Endothelial cell of umbilical vein (primary cell): ENCODE data around the gene MN1. TPM values are rescaled to one million over a fixed set of nuclear protein-coding genes. Genes with fewer than 3 reads are reported as not detected.

Experiments used
- BruUV-seq: library from RNA; stranded (reverse); fragments of 400-500 nt; replicated peaks from 2 replicates; lab custom pipeline; 2021; lab: Mats Ljungman, UMichigan
- CTCF ChIA-PET: fragments of 300-600, 350-600 bp; sonication (Branson Sonifier 250); formaldehyde crosslinking; loops from one replicate; lab custom pipeline; 2021; ENCODE audit warnings: antibody characterized with exemption, inconsistent platforms; lab: Charles Lee
- POLR2A ChIA-PET: fragments of 300-600, 350-600 bp; sonication (Branson Sonifier 250); formaldehyde crosslinking; loops from one replicate; lab custom pipeline; 2021; ENCODE audit warnings: antibody characterized with exemption, inconsistent platforms; lab: Charles Lee
- DNase-seq: peaks from one replicate; pipeline ENCODE4 v3.0.0-alpha.2; 2011; ENCODE audit warnings: low read depth, low spot score
- FAIRE-seq: peaks from 2 replicates; lab custom pipeline; 2011; peaks lifted over from hg19 to GRCh38; lab: Jason Lieb, UNC
- H2AFZ ChIP-seq: 2 replicates; pipeline ENCODE4 v1.6.0; 2012; ENCODE audit warnings: low read depth, low read length, control low read depth, inconsistent platforms
- H3K27ac ChIP-seq: 2 replicates; pipeline ENCODE4 v1.5.1; 2011; ENCODE audit warnings: low read depth, mild to moderate bottlenecking, control low read depth, low read length, moderate library complexity; ENCODE audit not compliant: insufficient read depth
- H3K27me3 ChIP-seq, 2 experiments: 2 replicates each; pipeline versions ENCODE4 v1.6.0 to v1.6.1; 2011; ENCODE audit warnings: low read length in 2 of 2, mixed read lengths in 1 of 2; ENCODE audit not compliant: control insufficient read depth in 2 of 2, insufficient read depth in 2 of 2
- H3K36me3 ChIP-seq, 2 experiments: 2 replicates in 1 of 2; 3 replicates in 1 of 2; pipeline ENCODE4 v1.5.1; 2011; ENCODE audit warnings: low read length in 2 of 2, mild to moderate bottlenecking in 1 of 2, moderate library complexity in 1 of 2; ENCODE audit not compliant: control insufficient read depth in 2 of 2, insufficient read depth in 2 of 2; ENCODE audit errors: extremely low read depth in 1 of 2
- H3K4me1 ChIP-seq: 3 replicates; pipeline ENCODE4 v1.5.1; 2011; ENCODE audit warnings: mild to moderate bottlenecking, low read length; ENCODE audit not compliant: control insufficient read depth, insufficient read depth; ENCODE audit errors: extremely low read depth
- H3K4me2 ChIP-seq: 2 replicates; pipeline ENCODE4 v1.6.1; 2011; ENCODE audit warnings: low read length, control low read depth, mixed read lengths; ENCODE audit not compliant: insufficient read depth
- H3K4me3 ChIP-seq, 3 experiments: fragments of 200-600 bp in 1 of 3; sonication (generic), shearing (Covaris generic) in 1 of 3; replicated peaks in 1 of 3; 2 replicates each; pipeline ENCODE4 v1.5.1; 2011 to 2016; ENCODE audit warnings: control low read depth in 3 of 3, low read length in 3 of 3, mild to moderate bottlenecking in 2 of 3, inconsistent platforms in 1 of 3, low read depth in 1 of 3, moderate library complexity in 1 of 3; ENCODE audit not compliant: insufficient read depth in 1 of 3
- H3K79me2 ChIP-seq: 2 replicates; pipeline ENCODE4 v1.6.0; 2012; ENCODE audit warnings: low read length, inconsistent platforms; ENCODE audit not compliant: control insufficient read depth, insufficient read depth
- H3K9ac ChIP-seq: replicated peaks from 2 replicates; pipeline ENCODE3; 2011; ENCODE audit warnings: low read length, control low read depth; ENCODE audit not compliant: insufficient read depth; ENCODE audit errors: extremely low read depth
- H3K9me1 ChIP-seq: replicated peaks from 3 replicates; pipeline ENCODE4 v1.6.0; 2011; ENCODE audit warnings: mild to moderate bottlenecking, low read length; ENCODE audit not compliant: control insufficient read depth, insufficient read depth; ENCODE audit errors: extremely low read depth
- H3K9me3 ChIP-seq: replicated peaks from 2 replicates; pipeline ENCODE4 v1.5.1; 2012; ENCODE audit warnings: low read length, inconsistent platforms; ENCODE audit not compliant: control insufficient read depth, insufficient read depth
- H4K20me1 ChIP-seq: replicated peaks from 2 replicates; pipeline ENCODE3; 2011; ENCODE audit warnings: mild to moderate bottlenecking, low read length; ENCODE audit not compliant: control insufficient read depth, insufficient read depth; ENCODE audit errors: extremely low read depth
- CTCF ChIP-seq, 2 donors: IDR thresholded peaks; 1 replicate in 1 of 2; 2 replicates in 1 of 2; pipeline ENCODE4 v1.5.1; 2011; ENCODE audit warnings: low read length in 2 of 2, mild to moderate bottlenecking in 2 of 2, moderate library complexity in 2 of 2, control low read depth in 1 of 2, inconsistent platforms in 1 of 2, low read depth in 1 of 2; ENCODE audit not compliant: insufficient read depth in 1 of 2; ENCODE audit errors: extremely low read depth in 1 of 2
- EZH2 ChIP-seq: IDR thresholded peaks from 2 replicates; pipeline ENCODE4 v1.6.1; 2012; ENCODE audit warnings: borderline replicate concordance, low read depth, mild to moderate bottlenecking, moderate library complexity, low read length, inconsistent platforms; ENCODE audit not compliant: severe bottlenecking
- FOS ChIP-seq: IDR thresholded peaks from 2 replicates; pipeline ENCODE4 v1.6.1; 2011; ENCODE audit warnings: mild to moderate bottlenecking, low read length, moderate library complexity, borderline replicate concordance; ENCODE audit not compliant: insufficient read depth
- GATA2 ChIP-seq: IDR thresholded peaks from 2 replicates; pipeline ENCODE4 v1.7.0; 2011; ENCODE audit warnings: low read depth, mild to moderate bottlenecking, moderate library complexity, mixed read lengths, low read length; ENCODE audit not compliant: insufficient read length, insufficient read depth
- JUN ChIP-seq: IDR thresholded peaks from 2 replicates; pipeline ENCODE4 v1.6.1; 2011; ENCODE audit warnings: borderline replicate concordance, low read depth; ENCODE audit not compliant: insufficient read length, insufficient read depth
- MYC ChIP-seq: IDR thresholded peaks from one replicate; pipeline ENCODE4 v1.6.1; 2011; ENCODE audit warnings: mild to moderate bottlenecking, low read depth, low read length
- POLR2A ChIP-seq: IDR thresholded peaks from 2 replicates; pipeline ENCODE4 v1.6.1; 2012; ENCODE audit warnings: low read depth, mild to moderate bottlenecking, control low read depth, low read length
- POLR2AphosphoS5 ChIP-seq: IDR thresholded peaks from 2 replicates; pipeline ENCODE4 v1.6.1; 2012; ENCODE audit warnings: low read depth, mild to moderate bottlenecking, control low read depth, low read length, moderate library complexity; ENCODE audit not compliant: insufficient read depth
- dilution Hi-C: fragments of 300-500 bp; cut with MboI; formaldehyde crosslinking; loops from one replicate; pipeline ENCODE4 v1.15.0; 2019; ENCODE audit warnings: low sequenced_read_pairs; ENCODE audit not compliant: extremely low pct_ligation_motif_present
- intact Hi-C: fragments of 100-400 bp; cut with micrococcal nuclease; formaldehyde crosslinking; loops from one replicate; pipeline ENCODE4 v1.10.0; 2022
- polyA plus RNA-seq, 4 experiments: library from polyadenylated mRNA; depleted of rRNA in 3 of 4; stranded (reverse) in 3 of 4; unstranded in 1 of 4; fragments of >200 nt; gene quantifications; 2 replicates each; pipeline versions ENCODE4 v1.2.1 to v1.2.3, GENCODE V29; 2011 to 2012; ENCODE audit warnings: missing spikeins in 1 of 4
- total RNA-seq: library from RNA; stranded (reverse); gene quantifications from 2 replicates; pipeline ENCODE4 v1.2.3, GENCODE V29; 2021
- TF ChIP-seq, protein P1 (sequence below): IDR thresholded peaks from 2 replicates; pipeline ENCODE4 v1.6.1; 2011; ENCODE audit not compliant: insufficient read depth, insufficient read length

Gene MN1
- total and polyA plus RNA-seq, 2 donors (not counting 3 experiments of a cell fraction or from before 2014, with no cell fraction given), result 3.8 to 5.2 TPM

DNA sequence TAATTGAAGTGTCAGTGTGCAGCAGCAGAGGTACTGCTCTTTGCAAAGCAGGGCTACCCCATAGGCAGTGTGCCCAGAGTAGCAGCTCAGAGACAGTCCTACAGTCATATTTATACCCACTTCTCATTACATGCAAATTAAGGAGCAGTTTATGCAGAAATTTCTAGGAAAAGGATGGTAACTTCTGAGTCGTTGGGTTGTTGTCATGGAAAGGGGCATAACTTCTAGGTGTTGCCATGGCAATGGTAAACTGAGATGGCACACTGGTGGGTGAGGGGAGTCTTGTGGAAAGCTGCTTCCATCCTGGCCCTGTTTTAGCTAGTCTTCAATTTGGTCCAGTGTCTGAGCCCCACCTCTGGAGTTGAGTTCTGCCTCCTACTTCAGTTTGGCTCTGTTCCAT, 77.4 kb downstream of the MN1 start:
- H3K27ac ChIP-seq, result no peak overlapping the region
- intact Hi-C loops, result no loop called here
- no peak overlapping the region for H3K4me3 ChIP-seq
- no peaks in the 10 kb centered on the region for H3K27me3 ChIP-seq
- ChIA-PET POLR2A (no interaction called here), CTCF (interaction anchor here (1.0 to 1.9 kb wide), 3 partner anchors 10 to 30 kb away, joined by 3 to 4 read pairs (median 3); no protein-coding TSS in a partner anchor)
- no peaks in the 10 kb centered on the region for H3K9me3 ChIP-seq
- no peak overlapping the region for H3K4me2 ChIP-seq
- H3K79me2 ChIP-seq, result no peaks in the 10 kb centered on the region
- H3K4me1 ChIP-seq, result peaks cover 17% of the 10 kb centered on the region
- no peaks in the 10 kb centered on the region for H3K9me1 ChIP-seq
- no TSS peak for BruUV-seq
- no peak overlapping the region for H3K9ac ChIP-seq
- DNase-seq, result no peak
- dilution Hi-C loops, result no loop called here
- FAIRE-seq, result no peak
- TF ChIP-seq CTCF (IDR thresholded peaks at IDR 0.05; ENCODE audit: extremely low read depth in 1 of 2, insufficient read depth in 1 of 2, low read depth in 1 of 2, low read length in 2 of 2) (no peak), POLR2AphosphoS5 (no peak), EZH2 (no peak), JUN (no peak), POLR2A (no peak), MYC (no peak), GATA2 (no peak), FOS (no peak)
- TF ChIP-seq, protein P1, sequence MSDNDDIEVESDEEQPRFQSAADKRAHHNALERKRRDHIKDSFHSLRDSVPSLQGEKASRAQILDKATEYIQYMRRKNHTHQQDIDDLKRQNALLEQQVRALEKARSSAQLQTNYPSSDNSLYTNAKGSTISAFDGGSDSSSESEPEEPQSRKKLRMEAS, result no peak
- H3K36me3 ChIP-seq, result no peaks in the 10 kb centered on the region
- H2AFZ ChIP-seq, result no peak overlapping the region
- H4K20me1 ChIP-seq, result no peaks in the 10 kb centered on the region
